ENCODE data around the gene TRO. TPM values are rescaled to one million over a fixed set of nuclear protein-coding genes. Genes with fewer than 3 reads are reported as not detected.

TRO gene
- total RNA-seq, 1 donor from 2014 or later, result 1.3 TPM

- no peak for DNase-seq (ENCODE audit: low spot score)
- intact Hi-C loops (cut with micrococcal nuclease), result no loop called here
- Mint-ChIP-seq H3K36me3 (ENCODE audit: low read depth) (no peaks in the 10 kb centered on the region), H3K9me3 (no peaks in the 10 kb centered on the region), H3K4me1 (ENCODE audit: low read depth) (no peaks in the 10 kb centered on the region), H3K27ac (no peak overlapping the region), H3K27me3 (ENCODE audit: insufficient read depth) (no peaks in the 10 kb centered on the region), H3K4me3 (no peak overlapping the region)
Measured at GRCh38 chrX:54933150-54933826, 12.7 kb downstream of the TRO start.

- no peaks in the 10 kb centered on the region for H3K9me3 Mint-ChIP-seq
- no peaks in the 10 kb centered on the region for H3K36me3 Mint-ChIP-seq (ENCODE audit: low read depth)
- no peak overlapping the region for H3K27ac Mint-ChIP-seq
- intact Hi-C loops (cut with micrococcal nuclease), result no loop called here
- no peak overlapping the region for H3K4me3 Mint-ChIP-seq
- no peaks in the 10 kb centered on the region for H3K27me3 Mint-ChIP-seq (ENCODE audit: insufficient read depth)
- H3K4me1 Mint-ChIP-seq (ENCODE audit: low read depth), result no peaks in the 10 kb centered on the region
- no peak for DNase-seq (ENCODE audit: low spot score)
Measured at GRCh38 chrX:54934058-54934457, 13.4 kb downstream of the TRO start.

- Mint-ChIP-seq H3K9me3 (no peaks in the 10 kb centered on the region), H3K4me3 (no peak overlapping the region)
- intact Hi-C loops (cut with micrococcal nuclease), result no loop called here
Measured at GRCh38 chrX:54934890-54935289, 14.3 kb downstream of the TRO start.

GRCh38 chrX:54935306-54935705 lies 14.7 kb downstream of the TRO start:
- Mint-ChIP-seq H3K36me3 (ENCODE audit: low read depth) (no peaks in the 10 kb centered on the region), H3K4me3 (no peak overlapping the region)

More at GRCh38 chrX:54934890-54935289, 14.3 kb downstream of the TRO start:
- Mint-ChIP-seq H3K27me3 (ENCODE audit: insufficient read depth) (no peaks in the 10 kb centered on the region), H3K27ac (no peak overlapping the region), H3K36me3 (ENCODE audit: low read depth) (no peaks in the 10 kb centered on the region), H3K4me1 (ENCODE audit: low read depth) (no peaks in the 10 kb centered on the region)
- DNase-seq (ENCODE audit: low spot score), result no peak

GRCh38 chrX:54937416-54937815 lies 16.8 kb downstream of the TRO start:
- intact Hi-C loops (cut with micrococcal nuclease), result no loop called here
- Mint-ChIP-seq H3K4me3 (no peak overlapping the region), H3K27me3 (ENCODE audit: insufficient read depth) (no peaks in the 10 kb centered on the region), H3K36me3 (ENCODE audit: low read depth) (no peaks in the 10 kb centered on the region), H3K9me3 (no peaks in the 10 kb centered on the region), H3K4me1 (ENCODE audit: low read depth) (no peaks in the 10 kb centered on the region), H3K27ac (no peak overlapping the region)
- DNase-seq (ENCODE audit: low spot score), result no peak

More at GRCh38 chrX:54935306-54935705, 14.7 kb downstream of the TRO start:
- Mint-ChIP-seq H3K4me1 (ENCODE audit: low read depth) (no peaks in the 10 kb centered on the region), H3K27ac (no peak overlapping the region), H3K9me3 (no peaks in the 10 kb centered on the region), H3K27me3 (ENCODE audit: insufficient read depth) (no peaks in the 10 kb centered on the region)
- intact Hi-C loops (cut with micrococcal nuclease), result no loop called here
- DNase-seq (ENCODE audit: low spot score), result no peak

GRCh38 chrX:54944816-54945215 lies 24.2 kb downstream of the TRO start:
- DNase-seq (ENCODE audit: low spot score), result no peak
- Mint-ChIP-seq H3K9me3 (no peaks in the 10 kb centered on the region), H3K4me3 (no peak overlapping the region), H3K27me3 (ENCODE audit: insufficient read depth) (no peaks in the 10 kb centered on the region), H3K36me3 (ENCODE audit: low read depth) (no peaks in the 10 kb centered on the region), H3K4me1 (ENCODE audit: low read depth) (no peaks in the 10 kb centered on the region), H3K27ac (no peak overlapping the region)
- intact Hi-C loops (cut with micrococcal nuclease), result no loop called here

GRCh38 chrX:54945224-54945623 lies 24.6 kb downstream of the TRO start:
- DNase-seq (ENCODE audit: low spot score), result no peak
- intact Hi-C loops (cut with micrococcal nuclease), result no loop called here
- Mint-ChIP-seq H3K9me3 (no peaks in the 10 kb centered on the region), H3K4me1 (ENCODE audit: low read depth) (no peaks in the 10 kb centered on the region), H3K27ac (no peak overlapping the region), H3K27me3 (ENCODE audit: insufficient read depth) (no peaks in the 10 kb centered on the region), H3K36me3 (ENCODE audit: low read depth) (no peaks in the 10 kb centered on the region), H3K4me3 (no peak overlapping the region)

GRCh38 chrX:54950730-54951375 lies 30.2 kb downstream of the TRO start:
- no peaks in the 10 kb centered on the region for H3K4me1 Mint-ChIP-seq (ENCODE audit: low read depth)
- H3K4me3 Mint-ChIP-seq, result no peak overlapping the region
- H3K36me3 Mint-ChIP-seq (ENCODE audit: low read depth), result no peaks in the 10 kb centered on the region
- H3K9me3 Mint-ChIP-seq, result no peaks in the 10 kb centered on the region
- H3K27ac Mint-ChIP-seq, result no peak overlapping the region
- intact Hi-C loops (cut with micrococcal nuclease), result no loop called here
- DNase-seq (ENCODE audit: low spot score), result no peak
- H3K27me3 Mint-ChIP-seq (ENCODE audit: insufficient read depth), result no peaks in the 10 kb centered on the region

GRCh38 chrX:54961750-54962149 lies 41.1 kb downstream of the TRO start:
- Mint-ChIP-seq H3K4me3 (no peak overlapping the region), H3K4me1 (ENCODE audit: low read depth) (no peaks in the 10 kb centered on the region), H3K27me3 (ENCODE audit: insufficient read depth) (no peaks in the 10 kb centered on the region), H3K9me3 (peaks cover 3% of the 10 kb centered on the region), H3K27ac (no peak overlapping the region), H3K36me3 (ENCODE audit: low read depth) (peaks cover 2% of the 10 kb centered on the region)
- intact Hi-C loops (cut with micrococcal nuclease), result no loop called here
- no peak for DNase-seq (ENCODE audit: low spot score)

- DNase-seq (ENCODE audit: low spot score), result no peak
- Mint-ChIP-seq H3K27me3 (ENCODE audit: insufficient read depth) (no peaks in the 10 kb centered on the region), H3K27ac (no peak overlapping the region), H3K4me3 (no peak overlapping the region), H3K9me3 (peaks cover 3% of the 10 kb centered on the region), H3K4me1 (ENCODE audit: low read depth) (no peaks in the 10 kb centered on the region), H3K36me3 (ENCODE audit: low read depth) (peaks cover 2% of the 10 kb centered on the region)
- intact Hi-C loops (cut with micrococcal nuclease), result no loop called here
Measured at GRCh38 chrX:54964766-54965497, 44.3 kb downstream of the TRO start.

GRCh38 chrX:54977387-54977786 lies 56.8 kb downstream of the TRO start:
- no peak for DNase-seq (ENCODE audit: low spot score)
- Mint-ChIP-seq H3K27me3 (ENCODE audit: insufficient read depth) (peaks cover 4% of the 10 kb centered on the region), H3K9me3 (no peaks in the 10 kb centered on the region), H3K36me3 (ENCODE audit: low read depth) (no peaks in the 10 kb centered on the region), H3K4me3 (no peak overlapping the region), H3K27ac (no peak overlapping the region), H3K4me1 (ENCODE audit: low read depth) (no peaks in the 10 kb centered on the region)
- intact Hi-C loops (cut with micrococcal nuclease), result no loop called here

GRCh38 chrX:54978448-54978847 lies 57.8 kb downstream of the TRO start:
- Mint-ChIP-seq H3K9me3 (no peaks in the 10 kb centered on the region), H3K36me3 (ENCODE audit: low read depth) (no peaks in the 10 kb centered on the region), H3K4me3 (no peak overlapping the region), H3K27ac (no peak overlapping the region), H3K4me1 (ENCODE audit: low read depth) (no peaks in the 10 kb centered on the region), H3K27me3 (ENCODE audit: insufficient read depth) (peaks cover 4% of the 10 kb centered on the region)
- intact Hi-C loops (cut with micrococcal nuclease), result no loop called here
- DNase-seq (ENCODE audit: low spot score), result no peak

- H3K4me3 Mint-ChIP-seq, result no peak overlapping the region
Measured at GRCh38 chrX:54979432-54979831, 58.8 kb downstream of the TRO start.

More at GRCh38 chrX:54979432-54979831, 58.8 kb downstream of the TRO start:
- Mint-ChIP-seq H3K36me3 (ENCODE audit: low read depth) (no peaks in the 10 kb centered on the region), H3K27me3 (ENCODE audit: insufficient read depth) (peaks cover 4% of the 10 kb centered on the region), H3K9me3 (no peaks in the 10 kb centered on the region), H3K4me1 (ENCODE audit: low read depth) (no peaks in the 10 kb centered on the region), H3K27ac (no peak overlapping the region)
- no peak for DNase-seq (ENCODE audit: low spot score)
- intact Hi-C loops (cut with micrococcal nuclease), result no loop called here

Data from activated T-helper 1 cell treated with anti-CD3 and anti-CD28 coated beads, Interleukin-12 subunit alpha, Interleukin-12 subunit beta, Interleukin-2, Interleukin-4 antibody, amounts not matched to agents 30 ng/mL and 10 ng/mL and 1 ng/mL, durations not matched to agents 14 hours and 24 hours and 36 hours (primary cell).